Stimulated activated memory B cell treated with anti-CD40 and anti-IgM and Interleukin-4, amounts not matched to agents 10 μg/mL and 1 μg/mL and 100 μg/mL, for 72 hours (primary cell): Measurements from ENCODE around the gene ZBTB9.

ENCODE experiments used
- ATAC-seq: fragments of 150-1000 bp; cut with Tn5 transposase; 2 replicates; pipeline ENCODE4 v1.10.0; 2021
- H3K27ac Mint-ChIP-seq: one replicate; pipeline ENCODE4 v1.8.0; 2022; ENCODE audit warnings: mild to moderate bottlenecking, mixed read lengths
- H3K27me3 Mint-ChIP-seq: one replicate; pipeline ENCODE4 v1.8.0; 2022; ENCODE audit warnings: mixed read lengths
- H3K36me3 Mint-ChIP-seq: one replicate; pipeline ENCODE4 v1.8.0; 2022; ENCODE audit warnings: mixed read lengths
- H3K4me1 Mint-ChIP-seq: one replicate; pipeline ENCODE4 v1.8.0; 2022; ENCODE audit warnings: mixed read lengths
- H3K4me3 Mint-ChIP-seq: one replicate; pipeline ENCODE4 v1.8.0; 2022; ENCODE audit warnings: mild to moderate bottlenecking, moderate library complexity, mixed read lengths
- H3K9me3 Mint-ChIP-seq: one replicate; pipeline ENCODE4 v1.8.0; 2022; ENCODE audit warnings: mixed read lengths

Gene ZBTB9

GRCh38 chr6:33415831-33416230 is 38.5 kb upstream of the ZBTB9 start:
- H3K4me1 Mint-ChIP-seq, result peaks cover 78% of the 10 kb centered on the region
- H3K9me3 Mint-ChIP-seq, result no peaks in the 10 kb centered on the region
- H3K27me3 Mint-ChIP-seq, result no peaks in the 10 kb centered on the region
- H3K27ac Mint-ChIP-seq, result peak overlapping the region; percentile 98
- H3K36me3 Mint-ChIP-seq, result peaks cover 34% of the 10 kb centered on the region
- no peak for ATAC-seq
- H3K4me3 Mint-ChIP-seq, result peak overlapping the region; percentile 98

- no peaks in the 10 kb centered on the region for H3K9me3 Mint-ChIP-seq
- H3K4me3 Mint-ChIP-seq, result peak overlapping the region; percentile 98
- H3K36me3 Mint-ChIP-seq, result peaks cover 34% of the 10 kb centered on the region
- ATAC-seq, result peak; percentile 1
- H3K27ac Mint-ChIP-seq, result peak overlapping the region; percentile 98
- H3K27me3 Mint-ChIP-seq, result no peaks in the 10 kb centered on the region
- peaks cover 74% of the 10 kb centered on the region for H3K4me1 Mint-ChIP-seq
Observed at GRCh38 chr6:33416386-33417127, 37.8 kb upstream of the ZBTB9 start.

GRCh38 chr6:33417128-33417902 is 37.1 kb upstream of the ZBTB9 start:
- peak overlapping the region; percentile 98 for H3K27ac Mint-ChIP-seq

GRCh38 chr6:33417903-33418689 is 36.3 kb upstream of the ZBTB9 start, which contains the start of gene CUTA:
CUTA (minus strand) TSS chr6:33418107; CDS start chr6:33418000, 107 bp downstream.
- Mint-ChIP-seq H3K27me3 (no peaks in the 10 kb centered on the region), H3K36me3 (peaks cover 30% of the 10 kb centered on the region), H3K4me1 (peaks cover 59% of the 10 kb centered on the region), H3K4me3 (peak within 1 kb of the TSS; percentile 98), H3K27ac (peak within 1 kb of the TSS; percentile 98), H3K9me3 (no peaks in the 10 kb centered on the region)
- peak; percentile 95 for ATAC-seq

More at GRCh38 chr6:33417128-33417902, 37.1 kb upstream of the ZBTB9 start:
- peaks cover 34% of the 10 kb centered on the region for H3K36me3 Mint-ChIP-seq
- H3K27me3 Mint-ChIP-seq, result no peaks in the 10 kb centered on the region
- no peak for ATAC-seq
- H3K4me3 Mint-ChIP-seq, result peak overlapping the region; percentile 98
- H3K4me1 Mint-ChIP-seq, result peaks cover 66% of the 10 kb centered on the region
- no peaks in the 10 kb centered on the region for H3K9me3 Mint-ChIP-seq

GRCh38 chr6:33418690-33419291 is 35.6 kb upstream of the ZBTB9 start:
- ATAC-seq, result no peak
- Mint-ChIP-seq H3K27ac (peak overlapping the region; percentile 98), H3K4me3 (peak overlapping the region; percentile 98), H3K36me3 (peaks cover 23% of the 10 kb centered on the region), H3K27me3 (no peaks in the 10 kb centered on the region), H3K9me3 (no peaks in the 10 kb centered on the region), H3K4me1 (peaks cover 52% of the 10 kb centered on the region)

- Mint-ChIP-seq H3K4me3 (peak within 1 kb of the TSS; percentile 1), H3K4me1 (peaks cover 52% of the 10 kb centered on the region)
Observed at GRCh38 chr6:33419580-33420490, 34.5 kb upstream of the ZBTB9 start, which contains the start of gene SYNGAP1. SYNGAP1 (plus strand) TSS chr6:33420065; CDS start chr6:33420265, 200 bp downstream.

GRCh38 chr6:33420491-33421343 is 33.7 kb upstream of the ZBTB9 start:
- H3K27me3 Mint-ChIP-seq, result no peaks in the 10 kb centered on the region
- no peak overlapping the region for H3K4me3 Mint-ChIP-seq
- no peak for ATAC-seq
- H3K4me1 Mint-ChIP-seq, result peaks cover 50% of the 10 kb centered on the region
- H3K27ac Mint-ChIP-seq, result peak overlapping the region; percentile 0
- peaks cover 4% of the 10 kb centered on the region for H3K36me3 Mint-ChIP-seq
- no peaks in the 10 kb centered on the region for H3K9me3 Mint-ChIP-seq

More at GRCh38 chr6:33419580-33420490, 34.5 kb upstream of the ZBTB9 start, which contains the start of gene SYNGAP1:
- H3K36me3 Mint-ChIP-seq, result peaks cover 12% of the 10 kb centered on the region
- H3K27me3 Mint-ChIP-seq, result no peaks in the 10 kb centered on the region
- peak within 1 kb of the TSS; percentile 98 for H3K27ac Mint-ChIP-seq
- H3K9me3 Mint-ChIP-seq, result no peaks in the 10 kb centered on the region
- no peak for ATAC-seq

GRCh38 chr6:33421344-33421643 is 33.1 kb upstream of the ZBTB9 start:
- Mint-ChIP-seq H3K36me3 (no peaks in the 10 kb centered on the region), H3K4me1 (peaks cover 48% of the 10 kb centered on the region), H3K4me3 (no peak overlapping the region), H3K9me3 (no peaks in the 10 kb centered on the region), H3K27me3 (no peaks in the 10 kb centered on the region), H3K27ac (peak overlapping the region; percentile 0)
- no peak for ATAC-seq

- Mint-ChIP-seq H3K36me3 (no peaks in the 10 kb centered on the region), H3K4me1 (peaks cover 47% of the 10 kb centered on the region), H3K27ac (peak overlapping the region; percentile 94), H3K27me3 (no peaks in the 10 kb centered on the region), H3K4me3 (peak overlapping the region; percentile 86), H3K9me3 (no peaks in the 10 kb centered on the region)
- no peak for ATAC-seq
Observed at GRCh38 chr6:33423777-33424176, 30.6 kb upstream of the ZBTB9 start.

- H3K4me3 Mint-ChIP-seq, result peak overlapping the region; percentile 86
- peak overlapping the region; percentile 94 for H3K27ac Mint-ChIP-seq
- no peaks in the 10 kb centered on the region for H3K27me3 Mint-ChIP-seq
- H3K36me3 Mint-ChIP-seq, result no peaks in the 10 kb centered on the region
- no peaks in the 10 kb centered on the region for H3K9me3 Mint-ChIP-seq
- ATAC-seq, result no peak
- peaks cover 53% of the 10 kb centered on the region for H3K4me1 Mint-ChIP-seq
Observed at GRCh38 chr6:33424855-33425667, 29.3 kb upstream of the ZBTB9 start.

GRCh38 chr6:33425668-33426577 is 28.5 kb upstream of the ZBTB9 start:
- ATAC-seq, result peak; percentile 77
- peak overlapping the region; percentile 86 for H3K4me3 Mint-ChIP-seq
- H3K9me3 Mint-ChIP-seq, result no peaks in the 10 kb centered on the region
- peak overlapping the region; percentile 94 for H3K27ac Mint-ChIP-seq
- no peaks in the 10 kb centered on the region for H3K27me3 Mint-ChIP-seq
- H3K4me1 Mint-ChIP-seq, result peaks cover 62% of the 10 kb centered on the region
- H3K36me3 Mint-ChIP-seq, result no peaks in the 10 kb centered on the region
